HepG2 (cell line): Measurements from ENCODE around the gene PDE1C. TPM values are rescaled to one million over a fixed set of nuclear protein-coding genes. Genes with fewer than 3 reads are reported as not detected.

Experiments used
- ATAC-seq: fragments of 200-7000 bp; cut with Tn5 transposase; 3 replicates; pipeline ENCODE4 v1.9.1; 2020; ENCODE audit warnings: mild to moderate bottlenecking, moderate library complexity
- BruUV-seq: library from RNA; stranded (reverse); fragments of 400-500 nt; replicated peaks from 2 replicates; lab custom pipeline; 2021; lab: Mats Ljungman, UMichigan
- CTCF ChIA-PET: fragments of 300-600 bp; formaldehyde crosslinking; extraction: SDS; loops from one replicate; lab custom pipeline; 2021; ENCODE audit warnings: low total read pairs, inconsistent platforms, low intra/inter-chr PET ratio; lab: Yijun Ruan, JAX
- POLR2A ChIA-PET: fragments of 350-600 bp; sonication (Branson Sonifier 250); formaldehyde crosslinking; loops from one replicate; lab custom pipeline; 2020; ENCODE audit warnings: antibody characterized with exemption, inconsistent platforms; lab: Yijun Ruan, JAX
- DNase-seq: peaks from one replicate; pipeline ENCODE4 v3.0.0-alpha.2; 2015; ENCODE audit warnings: low spot score
- FAIRE-seq: peaks from 3 replicates; lab custom pipeline; 2011; peaks lifted over from hg19 to GRCh38; lab: Jason Lieb, UNC
- H2AFZ ChIP-seq: one replicate; pipeline ENCODE4 v1.6.1; 2011; ENCODE audit warnings: low read length, inconsistent platforms
- H3K27ac ChIP-seq: fragments of 300-600 bp; 3 replicates; pipeline ENCODE4 v1.8.0; 2011; ENCODE audit warnings: mixed run types, mild to moderate bottlenecking, mixed read lengths, low read length, inconsistent platforms; ENCODE audit not compliant: insufficient read depth; ENCODE audit errors: extremely low read length
- H3K27me3 ChIP-seq, 2 experiments: fragments of 200-600 bp in 1 of 2; 2 replicates in 1 of 2; 3 replicates in 1 of 2; pipeline versions ENCODE4 v1.6.0 to v1.8.0; 2011; ENCODE audit warnings: low read length in 2 of 2, mild to moderate bottlenecking in 2 of 2, moderate library complexity in 2 of 2, inconsistent platforms in 1 of 2; ENCODE audit not compliant: insufficient read depth in 2 of 2, control insufficient read depth in 1 of 2
- H3K36me3 ChIP-seq, 2 experiments: fragments of 200-600 bp in 1 of 2; replicated peaks in 1 of 2; 2 replicates in 1 of 2; 3 replicates in 1 of 2; pipeline versions ENCODE4 v1.5.1 to v1.8.0; 2011; ENCODE audit warnings: low read length in 2 of 2, inconsistent platforms in 1 of 2; ENCODE audit not compliant: insufficient read depth in 2 of 2, control insufficient read depth in 1 of 2
- H3K4me1 ChIP-seq: 2 replicates; pipeline ENCODE4 v1.5.1; 2012; ENCODE audit warnings: low read length, inconsistent platforms; ENCODE audit not compliant: insufficient read depth
- H3K4me2 ChIP-seq: 2 replicates; pipeline ENCODE4 v1.6.0; 2011; ENCODE audit warnings: low read depth, low read length, inconsistent platforms
- H3K4me3 ChIP-seq, 3 experiments: fragments of 200-600 bp in 1 of 3; sonication (generic), shearing (Covaris generic) in 1 of 3; replicated peaks in 1 of 3; 2 replicates each; pipeline ENCODE4 v1.5.1; 2011 to 2016; ENCODE audit warnings: low read length in 3 of 3, inconsistent platforms in 2 of 3, low read depth in 2 of 3, mild to moderate bottlenecking in 2 of 3, control low read depth in 1 of 3, mixed read lengths in 1 of 3; ENCODE audit not compliant: insufficient read depth in 1 of 3
- H3K79me2 ChIP-seq: one replicate; pipeline ENCODE4 v1.6.1; 2011; ENCODE audit warnings: low read length, inconsistent platforms; ENCODE audit not compliant: insufficient read depth
- H3K9ac ChIP-seq: 2 replicates; pipeline ENCODE4 v1.6.0; 2011; ENCODE audit warnings: mild to moderate bottlenecking, low read depth, low read length, inconsistent platforms; ENCODE audit not compliant: insufficient read depth
- H3K9me3 ChIP-seq: 2 replicates; pipeline ENCODE4 v1.5.1; 2012; ENCODE audit warnings: mild to moderate bottlenecking, low read length
- H4K20me1 ChIP-seq: 2 replicates; pipeline ENCODE4 v1.6.0; 2011; ENCODE audit warnings: inconsistent platforms, mild to moderate bottlenecking, low read length, moderate library complexity; ENCODE audit not compliant: insufficient read depth
- E2F2 ChIP-seq: sonication (generic); formaldehyde crosslinking; IDR thresholded peaks from 2 replicates; pipeline ENCODE4 v1.4.0; 2020; ENCODE audit warnings: missing genetic modification reagents, borderline replicate concordance
- EZH2 ChIP-seq: conservative IDR thresholded peaks from 2 replicates; pipeline ENCODE4 v1.6.1; 2012; ENCODE audit warnings: mild to moderate bottlenecking, low read depth, low read length, moderate library complexity
- KLF13 ChIP-seq: sonication (generic); formaldehyde crosslinking; IDR thresholded peaks from 2 replicates; pipeline ENCODE4 v1.4.0; 2020; ENCODE audit warnings: mild to moderate bottlenecking, missing genetic modification reagents
- KLF15 ChIP-seq: sonication (generic); formaldehyde crosslinking; IDR thresholded peaks from 2 replicates; pipeline ENCODE4 v1.8.1; 2023; ENCODE audit warnings: borderline replicate concordance, mild to moderate bottlenecking, inconsistent platforms, missing genetic modification reagents, mixed read lengths
- MAFK ChIP-seq, 2 experiments: IDR thresholded peaks in 1 of 2; conservative IDR thresholded peaks in 1 of 2; 2 replicates each; pipeline ENCODE4 v1.6.1; 2011; ENCODE audit warnings: improper control_type of control experiment in 2 of 2, low read length in 2 of 2
- MIER3 ChIP-seq: IDR thresholded peaks from 2 replicates; pipeline ENCODE4 v1.6.1; 2016; ENCODE audit warnings: missing compliant biosample characterization, borderline replicate concordance
- PAF1 ChIP-seq: IDR thresholded peaks from 2 replicates; pipeline ENCODE4 v1.6.1; 2016; ENCODE audit warnings: missing genetic modification reagents, missing compliant biosample characterization
- RAD21 ChIP-seq: fragments of 450-650 bp; formaldehyde crosslinking; IDR thresholded peaks from 2 replicates; pipeline ENCODE4 v1.5.0; 2020; ENCODE audit warnings: mild to moderate bottlenecking
- SIN3A ChIP-seq: IDR thresholded peaks from 2 replicates; pipeline ENCODE4 v1.6.1; 2011; ENCODE audit warnings: low read depth, mild to moderate bottlenecking, control low read depth, low read length, borderline replicate concordance
- SNAPC2 ChIP-seq: sonication (generic); formaldehyde crosslinking; IDR thresholded peaks from 2 replicates; pipeline ENCODE4 v1.8.1; 2022; ENCODE audit warnings: mild to moderate bottlenecking, missing genetic modification reagents
- TCF7L2 ChIP-seq: IDR thresholded peaks from 2 replicates; pipeline ENCODE4 v1.6.1; 2011; ENCODE audit warnings: mild to moderate bottlenecking, low read depth, low read length, moderate library complexity
- ZFP90 ChIP-seq: sonication (generic); formaldehyde crosslinking; IDR thresholded peaks from 2 replicates; pipeline ENCODE4 v1.8.0; 2022; ENCODE audit warnings: missing genetic modification reagents, mild to moderate bottlenecking, inconsistent platforms, borderline replicate concordance
- ZNF121 ChIP-seq: sonication (generic); formaldehyde crosslinking; IDR thresholded peaks from 2 replicates; pipeline ENCODE4 v1.5.0; 2020; ENCODE audit warnings: mild to moderate bottlenecking, missing genetic modification reagents
- ZNF263 ChIP-seq: sonication (generic); formaldehyde crosslinking; IDR thresholded peaks from 2 replicates; pipeline ENCODE4 v1.4.0; 2020; ENCODE audit warnings: missing genetic modification reagents
- ZNF331 ChIP-seq: sonication (generic); formaldehyde crosslinking; IDR thresholded peaks from 2 replicates; pipeline ENCODE4 v1.4.0; 2020; ENCODE audit warnings: missing genetic modification reagents
- ZNF572 ChIP-seq: sonication (generic); formaldehyde crosslinking; IDR thresholded peaks from 2 replicates; pipeline ENCODE4 v1.5.1; 2020; ENCODE audit warnings: mild to moderate bottlenecking, missing genetic modification reagents
- ZNF710 ChIP-seq: sonication (generic); formaldehyde crosslinking; IDR thresholded peaks from 2 replicates; pipeline ENCODE4 v1.5.0; 2020; ENCODE audit warnings: mild to moderate bottlenecking, missing genetic modification reagents, borderline replicate concordance
- WGBS: methylation state at CpG from one replicate; pipeline ENCODE4 v1.1.6; 2017; ENCODE audit warnings: low lambda C conversion rate; 5-methylcytosine and 5-hydroxymethylcytosine counted together
- in situ Hi-C: cut with HindIII; loops from 2 replicates; pipeline ENCODE4 v1.10.0; 2017; ENCODE audit warnings: low pct_unique_long_range_greater_than_20kb; ENCODE audit not compliant: extremely low pct_ligation_motif_present
- intact Hi-C: fragments of 100-400 bp; cut with micrococcal nuclease; formaldehyde crosslinking; loops from one replicate; pipeline ENCODE4 v1.10.0; 2022; ENCODE audit not compliant: unreplicated experiment
- polyA plus RNA-seq, 8 experiments: library from polyadenylated mRNA; depleted of rRNA in 3 of 8; stranded (reverse) in 7 of 8; unstranded in 1 of 8; fragments of >200 nt; fragmentation: Illumina TruSeq in 4 of 8; extraction: Trizol in 4 of 8; gene quantifications; 2 replicates each; pipeline versions ENCODE4 v1.2.1 to v1.2.3, GENCODE V29; 2011 to 2016; ENCODE audit warnings: low read depth in 4 of 8, missing spikeins in 1 of 8, mixed read lengths in 1 of 8; ENCODE audit not compliant: insufficient read depth in 1 of 8
- total RNA-seq, 5 experiments: library from RNA; depleted of rRNA; stranded (reverse); fragments of >200 nt; fragmentation: Illumina TruSeq; extraction: Trizol; gene quantifications; 2 replicates each; pipeline ENCODE4 v1.2.3, GENCODE V29; 2016; ENCODE audit warnings: low read depth in 1 of 5
- TF ChIP-seq, protein P1 (sequence below): sonication (generic); formaldehyde crosslinking; IDR thresholded peaks from 2 replicates; pipeline ENCODE4 v1.4.0; 2020; ENCODE audit warnings: low read depth, mild to moderate bottlenecking, missing genetic modification reagents

PDE1C gene
- total and polyA plus RNA-seq, 2 of the 13 experiments (the other 11 are each of a cell fraction or from before 2014, with no cell fraction given), result not detected

- TF ChIP-seq SIN3A (no peak), MIER3 (no peak), KLF13 (CRISPR knock-in tag) (no peak), E2F2 (CRISPR knock-in tag) (no peak)
- TF ChIP-seq, all 625 proteins: peak for 0
These were observed 10.8 kb downstream of the PDE1C start (continued) for GRCh38 chr7:32059289-32060011.

DNA sequence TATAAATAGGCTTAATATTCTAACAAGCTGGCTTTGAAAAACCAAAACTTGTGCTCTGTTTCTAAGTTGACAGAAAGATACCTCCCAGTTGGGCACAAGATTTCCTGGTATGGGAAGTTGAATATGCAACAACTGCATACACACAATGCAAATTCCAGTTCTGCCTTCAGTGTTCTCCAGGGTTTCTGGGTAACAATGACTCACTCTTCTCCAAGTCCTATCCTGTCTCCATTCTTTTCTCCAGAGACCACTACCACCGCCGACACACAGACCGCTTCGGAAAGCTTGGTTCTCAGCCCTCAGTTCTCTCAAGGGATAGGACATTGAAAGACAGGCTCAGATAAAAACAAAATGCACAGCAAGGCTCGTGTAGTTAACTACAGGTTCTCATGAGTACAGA is 12.2 kb downstream of the PDE1C start:
- ChIA-PET CTCF (no interaction called here), POLR2A (no interaction called here)
- ATAC-seq (no peak), DNase-seq (no peak)
- Histone ChIP-seq H3K9me3 (no peaks in the 10 kb centered on the region), H4K20me1 (no peaks in the 10 kb centered on the region), H3K79me2 (no peaks in the 10 kb centered on the region), H3K9ac (no peak overlapping the region), H3K27ac (no peak overlapping the region), H3K4me2 (no peak overlapping the region), H3K36me3 (no peaks in the 10 kb centered on the region), H3K4me3 (no peak overlapping the region), H3K4me1 (no peaks in the 10 kb centered on the region), H2AFZ (no peak overlapping the region)
- in situ Hi-C loops, result no loop called here
- intact Hi-C loops, result no loop called here
- no TSS peak for BruUV-seq
- 58% methylated on average over 5 of the region's 5 CpGs for WGBS
- TF ChIP-seq TCF7L2 (no peak), ZNF710 (CRISPR knock-in tag) (no peak), ZNF263 (no peak), EZH2 (no peak), RAD21 (CRISPR knock-in tag) (no peak), ZNF572 (CRISPR knock-in tag) (no peak), MAFK (conservative IDR thresholded peaks at IDR 0.05 in 1 of 2, IDR thresholded peaks at IDR 0.05 in 1 of 2; ENCODE audit: low read length in 2 of 2) (no peak), ZNF331 (no peak), ZNF121 (CRISPR knock-in tag) (no peak), ZFP90 (no peak), SNAPC2 (no peak), PAF1 (CRISPR knock-in tag) (no peak), KLF15 (CRISPR knock-in tag) (no peak)
- TF ChIP-seq, protein P1, sequence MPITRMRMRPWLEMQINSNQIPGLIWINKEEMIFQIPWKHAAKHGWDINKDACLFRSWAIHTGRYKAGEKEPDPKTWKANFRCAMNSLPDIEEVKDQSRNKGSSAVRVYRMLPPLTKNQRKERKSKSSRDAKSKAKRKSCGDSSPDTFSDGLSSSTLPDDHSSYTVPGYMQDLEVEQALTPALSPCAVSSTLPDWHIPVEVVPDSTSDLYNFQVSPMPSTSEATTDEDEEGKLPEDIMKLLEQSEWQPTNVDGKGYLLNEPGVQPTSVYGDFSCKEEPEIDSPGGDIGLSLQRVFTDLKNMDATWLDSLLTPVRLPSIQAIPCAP (CRISPR knock-in tag), result no peak
- TF ChIP-seq, all 625 proteins: peak for 0
- FAIRE-seq, result no peak
- no peaks in the 10 kb centered on the region; a peak in 1 of 5 replicates for H3K27me3 ChIP-seq
